MM.1S (cell line): ENCODE measurements around the gene FGD2.

ENCODE experiments used
- DNase-seq: peaks from one replicate; pipeline ENCODE4 v3.0.0-alpha.2; 2015
- H2AFZ ChIP-seq: fragments of 300-600 bp; sonication (generic); 2 replicates; pipeline ENCODE4 v1.6.0; 2016; ENCODE audit warnings: antibody characterized with exemption, low read length
- H3F3A ChIP-seq: fragments of 300-600 bp; sonication (generic); 2 replicates; pipeline ENCODE4 v1.6.1; 2016; ENCODE audit warnings: mild to moderate bottlenecking, antibody characterized with exemption, low read length, moderate library complexity, mixed read lengths; ENCODE audit not compliant: insufficient read depth
- H3K27ac ChIP-seq: fragments of 300-600 bp; sonication (generic); 2 replicates; pipeline ENCODE4 v1.5.1; 2016; ENCODE audit warnings: mild to moderate bottlenecking, low read length
- H3K27me3 ChIP-seq: fragments of 300-600 bp; sonication (generic); replicated peaks from 2 replicates; pipeline ENCODE4 v1.6.0; 2016; ENCODE audit warnings: low read length; ENCODE audit not compliant: insufficient read depth
- H3K36me3 ChIP-seq: fragments of 300-600 bp; sonication (generic); replicated peaks from 2 replicates; pipeline ENCODE4 v1.6.1; 2016; ENCODE audit warnings: mild to moderate bottlenecking, low read length, mixed read lengths; ENCODE audit not compliant: insufficient read depth
- H3K4me1 ChIP-seq: fragments of 300-600 bp; sonication (generic); 2 replicates; pipeline ENCODE4 v1.6.1; 2016; ENCODE audit warnings: low read length, mixed read lengths
- H3K4me2 ChIP-seq: fragments of 300-600 bp; sonication (generic); 2 replicates; pipeline ENCODE4 v1.6.0; 2016; ENCODE audit warnings: low read depth, low read length
- H3K4me3 ChIP-seq: fragments of 300-600 bp; sonication (generic); 2 replicates; pipeline ENCODE4 v1.5.1; 2016; ENCODE audit warnings: low read length, mixed read lengths
- H3K79me2 ChIP-seq: fragments of 300-600 bp; sonication (generic); 2 replicates; pipeline ENCODE4 v1.6.1; 2016; ENCODE audit warnings: mixed run types, low read length, mixed read lengths
- H3K9ac ChIP-seq: fragments of 300-600 bp; sonication (generic); 2 replicates; pipeline ENCODE4 v1.6.1; 2016; ENCODE audit warnings: low read length, mixed read lengths
- H3K9me2 ChIP-seq: fragments of 300-600 bp; sonication (generic); replicated peaks from 2 replicates; pipeline ENCODE4 v1.6.1; 2016; ENCODE audit warnings: mild to moderate bottlenecking, low read length, mixed read lengths; ENCODE audit not compliant: insufficient read depth
- H3K9me3 ChIP-seq: fragments of 300-600 bp; sonication (generic); replicated peaks from 2 replicates; pipeline ENCODE4 v1.6.1; 2016; ENCODE audit warnings: mild to moderate bottlenecking, low read length, mixed read lengths; ENCODE audit not compliant: insufficient read depth
- H4K20me1 ChIP-seq: fragments of 300-600 bp; sonication (generic); 2 replicates; pipeline ENCODE4 v1.6.1; 2016; ENCODE audit warnings: mild to moderate bottlenecking, low read length, moderate library complexity, mixed read lengths; ENCODE audit not compliant: insufficient read depth
- EZH2 ChIP-seq: fragments of 300-600 bp; sonication (generic); optimal IDR thresholded peaks from 2 replicates; pipeline ENCODE3; 2017; ENCODE audit warnings: low read depth, mild to moderate bottlenecking, antibody characterized with exemption, low read length, mixed read lengths
- EZH2phosphoT487 ChIP-seq: fragments of 300-600 bp; sonication (generic); IDR thresholded peaks from 2 replicates; pipeline ENCODE4 v1.6.1; 2018; ENCODE audit warnings: antibody characterized with exemption, low read length
- TF ChIP-seq, protein P1 (sequence below): fragments of 300-600 bp; sonication (generic); IDR thresholded peaks from 2 replicates; pipeline ENCODE4 v1.5.1; 2016; ENCODE audit warnings: antibody characterized with exemption, low read length, mixed read lengths

The FGD2 gene

DNA sequence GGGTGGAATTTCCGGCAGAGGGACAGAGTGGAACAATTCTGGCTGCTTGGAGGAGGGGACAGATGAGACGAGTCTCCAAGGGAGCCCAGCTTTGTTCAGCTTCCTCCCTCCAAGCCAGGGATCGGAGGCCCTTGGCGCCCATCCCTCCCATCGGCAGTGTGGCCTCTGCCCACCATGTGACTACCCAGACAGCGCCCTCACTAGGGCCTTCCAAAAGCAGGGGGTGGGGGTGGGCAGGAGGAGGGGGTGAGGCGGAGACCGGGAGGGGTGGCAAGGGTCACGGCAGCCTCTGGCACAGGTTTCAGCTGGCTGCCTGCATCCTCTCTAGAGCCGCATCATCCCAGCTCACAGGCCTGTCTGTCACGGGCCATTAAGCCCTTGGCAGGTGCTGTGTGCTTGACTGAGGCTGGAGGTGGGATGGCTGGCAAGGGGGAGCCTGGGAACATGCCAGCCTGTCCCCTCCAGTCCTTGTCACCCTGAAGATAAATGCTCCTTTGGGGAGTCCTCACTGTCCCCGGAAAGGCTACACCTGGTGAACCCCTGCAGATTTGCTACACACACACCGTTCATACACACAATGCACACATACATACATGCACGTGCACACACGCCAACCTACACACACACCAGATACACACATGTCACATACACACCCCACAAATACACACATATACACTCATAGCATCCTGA lies 6.2 kb upstream of the FGD2 start:
- H3K9me2 ChIP-seq, result no peaks in the 10 kb centered on the region
- no peak overlapping the region for H3K4me2 ChIP-seq
- no peaks in the 10 kb centered on the region for H3K79me2 ChIP-seq
- no peak overlapping the region for H3K9ac ChIP-seq
- H3K27ac ChIP-seq, result no peak overlapping the region
- H3K27me3 ChIP-seq, result no peaks in the 10 kb centered on the region
- H3K4me3 ChIP-seq, result no peak overlapping the region
- peaks cover 3% of the 10 kb centered on the region for H3K4me1 ChIP-seq
- no peaks in the 10 kb centered on the region for H3K9me3 ChIP-seq
- no peak for DNase-seq
- no peaks in the 10 kb centered on the region for H3F3A ChIP-seq
- H4K20me1 ChIP-seq, result no peaks in the 10 kb centered on the region
- no peak overlapping the region for H2AFZ ChIP-seq
- no peak for TF ChIP-seq EZH2
- no peaks in the 10 kb centered on the region for H3K36me3 ChIP-seq

GRCh38 chr6:36999751-37000125 lies 5.7 kb upstream of the FGD2 start:
- Histone ChIP-seq H3K9me3 (no peaks in the 10 kb centered on the region), H3K4me2 (no peak overlapping the region), H3K9me2 (no peaks in the 10 kb centered on the region), H3K79me2 (no peaks in the 10 kb centered on the region), H3K9ac (no peak overlapping the region), H3K27me3 (no peaks in the 10 kb centered on the region), H4K20me1 (no peaks in the 10 kb centered on the region), H3K4me1 (peaks cover 7% of the 10 kb centered on the region), H3K27ac (no peak overlapping the region), H3F3A (no peaks in the 10 kb centered on the region), H3K4me3 (no peak overlapping the region), H3K36me3 (no peaks in the 10 kb centered on the region), H2AFZ (no peak overlapping the region)
- TF ChIP-seq EZH2phosphoT487 (no peak), EZH2 (no peak)
- TF ChIP-seq, protein P1, sequence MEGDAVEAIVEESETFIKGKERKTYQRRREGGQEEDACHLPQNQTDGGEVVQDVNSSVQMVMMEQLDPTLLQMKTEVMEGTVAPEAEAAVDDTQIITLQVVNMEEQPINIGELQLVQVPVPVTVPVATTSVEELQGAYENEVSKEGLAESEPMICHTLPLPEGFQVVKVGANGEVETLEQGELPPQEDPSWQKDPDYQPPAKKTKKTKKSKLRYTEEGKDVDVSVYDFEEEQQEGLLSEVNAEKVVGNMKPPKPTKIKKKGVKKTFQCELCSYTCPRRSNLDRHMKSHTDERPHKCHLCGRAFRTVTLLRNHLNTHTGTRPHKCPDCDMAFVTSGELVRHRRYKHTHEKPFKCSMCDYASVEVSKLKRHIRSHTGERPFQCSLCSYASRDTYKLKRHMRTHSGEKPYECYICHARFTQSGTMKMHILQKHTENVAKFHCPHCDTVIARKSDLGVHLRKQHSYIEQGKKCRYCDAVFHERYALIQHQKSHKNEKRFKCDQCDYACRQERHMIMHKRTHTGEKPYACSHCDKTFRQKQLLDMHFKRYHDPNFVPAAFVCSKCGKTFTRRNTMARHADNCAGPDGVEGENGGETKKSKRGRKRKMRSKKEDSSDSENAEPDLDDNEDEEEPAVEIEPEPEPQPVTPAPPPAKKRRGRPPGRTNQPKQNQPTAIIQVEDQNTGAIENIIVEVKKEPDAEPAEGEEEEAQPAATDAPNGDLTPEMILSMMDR, result no peak
- no peak for DNase-seq

DNA sequence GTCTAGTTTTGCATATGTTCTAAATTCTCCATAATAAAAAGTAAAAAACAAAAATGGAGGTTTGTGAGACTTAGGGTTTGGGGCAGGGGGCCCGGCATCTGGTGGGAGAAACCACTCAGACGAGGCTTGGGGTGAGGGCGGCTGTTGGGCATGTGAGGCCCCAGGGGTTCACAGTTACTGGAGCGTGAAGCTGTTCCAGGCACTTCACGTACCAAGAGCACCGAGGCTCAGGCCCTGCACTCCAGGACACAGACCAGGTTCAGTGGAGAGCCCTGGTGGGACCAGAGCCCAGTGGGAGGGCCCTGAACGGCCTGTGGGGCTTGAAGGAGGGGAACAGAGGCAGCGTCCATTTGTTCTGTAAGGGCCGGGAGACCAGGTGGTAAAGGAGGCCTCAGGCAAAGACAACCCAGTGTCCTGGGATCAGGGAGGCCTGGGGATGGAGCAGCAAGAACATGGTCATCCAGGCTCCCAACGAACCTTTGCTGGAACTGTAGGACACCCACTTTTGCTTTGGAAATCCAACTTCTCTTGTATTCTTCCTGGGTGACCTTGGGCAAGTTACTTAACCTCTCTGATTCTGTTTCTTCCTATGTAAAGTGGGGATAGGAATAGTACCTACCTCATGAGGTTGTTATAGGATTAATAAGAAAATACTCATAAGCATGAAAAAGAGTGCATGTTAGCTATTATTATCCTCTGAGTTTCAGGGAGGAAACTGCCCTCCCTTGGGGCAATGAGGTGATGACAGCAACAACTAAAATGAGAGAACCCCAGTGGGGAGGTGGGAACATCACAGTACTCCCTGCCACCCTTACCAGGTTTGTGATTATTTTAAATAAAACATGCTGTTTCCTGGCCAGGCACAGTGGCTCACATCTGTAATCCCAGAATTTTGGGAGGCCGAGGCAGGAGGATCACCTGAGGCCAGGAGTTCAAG lies 1.1 kb upstream of the FGD2 start:
- Histone ChIP-seq H3K4me3 (no peak overlapping the region), H3K27ac (no peak overlapping the region), H3K79me2 (no peaks in the 10 kb centered on the region), H3K4me2 (peak overlapping the region; percentile 25; the same call in 1 of the 2 replicates), H3K9me2 (no peaks in the 10 kb centered on the region), H3K9ac (no peak overlapping the region), H2AFZ (no peak overlapping the region), H3K36me3 (no peaks in the 10 kb centered on the region), H3K9me3 (no peaks in the 10 kb centered on the region), H3K4me1 (peaks cover 32% of the 10 kb centered on the region), H3K27me3 (no peaks in the 10 kb centered on the region), H4K20me1 (no peaks in the 10 kb centered on the region), H3F3A (0 out of 2 replicates have a peak, but pooled peaks cover 5% of the 10 kb centered on the region)
- TF ChIP-seq, protein P1, result no peak
- TF ChIP-seq EZH2phosphoT487 (no peak), EZH2 (no peak)
- DNase-seq, result no peak
